HepG2 (cell line): ENCODE data around the gene SPOCD1. TPM values are rescaled to one million over a fixed set of nuclear protein-coding genes. Genes with fewer than 3 reads are reported as not detected.

Experiments used
- ARID2 ChIP-seq: sonication (generic); formaldehyde crosslinking; IDR thresholded peaks from 2 replicates; pipeline ENCODE4 v1.8.1; 2022; ENCODE audit warnings: mild to moderate bottlenecking, missing genetic modification reagents, borderline replicate concordance
- FOSL2 ChIP-seq: sonication (generic); formaldehyde crosslinking; IDR thresholded peaks from 2 replicates; pipeline ENCODE4 v1.4.0; 2020; ENCODE audit warnings: missing genetic modification reagents
- FOXK2 ChIP-seq: fragments of 450-650 bp; IDR thresholded peaks from 2 replicates; pipeline ENCODE4 v1.6.1; 2016
- GABPA ChIP-seq, 2 experiments: IDR thresholded peaks; 2 replicates each; pipeline ENCODE4 v1.6.1; 2011 to 2016; ENCODE audit warnings: low read depth in 2 of 2, low read length in 1 of 2, missing biosample characterization in 1 of 2, missing genetic modification characterization in 1 of 2
- HIVEP1 ChIP-seq: sonication (generic); formaldehyde crosslinking; IDR thresholded peaks from 2 replicates; pipeline ENCODE4 v1.4.0; 2020; ENCODE audit warnings: mild to moderate bottlenecking, missing genetic modification reagents
- JARID2 ChIP-seq: sonication (generic); formaldehyde crosslinking; IDR thresholded peaks from 2 replicates; pipeline ENCODE4 v1.8.1; 2023; ENCODE audit warnings: missing genetic modification reagents, inconsistent platforms; ENCODE audit not compliant: insufficient replicate concordance
- KDM1A ChIP-seq: IDR thresholded peaks from 2 replicates; pipeline ENCODE4 v1.6.1; 2016; ENCODE audit warnings: missing compliant biosample characterization
- MIER3 ChIP-seq: IDR thresholded peaks from 2 replicates; pipeline ENCODE4 v1.6.1; 2016; ENCODE audit warnings: missing compliant biosample characterization, borderline replicate concordance
- MLLT10 ChIP-seq: sonication (generic); formaldehyde crosslinking; IDR thresholded peaks from 2 replicates; pipeline ENCODE4 v1.4.0; 2020; ENCODE audit warnings: missing genetic modification reagents
- NONO ChIP-seq, 2 experiments: fragments of 450-650 bp in 1 of 2; sonication (generic) in 1 of 2; formaldehyde crosslinking in 1 of 2; IDR thresholded peaks in 1 of 2; conservative IDR thresholded peaks in 1 of 2; 2 replicates each; pipeline versions ENCODE4 v1.6.1 to v1.8.0; 2017 to 2022; ENCODE audit warnings: mild to moderate bottlenecking in 1 of 2, missing genetic modification reagents in 1 of 2, moderate library complexity in 1 of 2
- PAXIP1 ChIP-seq: sonication (generic); formaldehyde crosslinking; conservative IDR thresholded peaks from 2 replicates; pipeline ENCODE4 v1.4.0; 2020; ENCODE audit warnings: mild to moderate bottlenecking, missing genetic modification reagents, moderate library complexity
- PHB2 ChIP-seq: fragments of 450-650 bp; IDR thresholded peaks from 2 replicates; pipeline ENCODE4 v1.6.1; 2018; ENCODE audit not compliant: partially characterized antibody
- SP4 ChIP-seq: sonication (generic); formaldehyde crosslinking; IDR thresholded peaks from 2 replicates; pipeline ENCODE4 v1.8.1; 2023; ENCODE audit warnings: mild to moderate bottlenecking, missing genetic modification reagents
- SSRP1 ChIP-seq: IDR thresholded peaks from 2 replicates; pipeline ENCODE4 v1.6.1; 2016; ENCODE audit warnings: control low read depth
- TBX2 ChIP-seq: sonication (generic); formaldehyde crosslinking; IDR thresholded peaks from 2 replicates; pipeline ENCODE4 v1.5.0; 2020; ENCODE audit warnings: missing genetic modification reagents, mild to moderate bottlenecking, borderline replicate concordance
- YY1 ChIP-seq: IDR thresholded peaks from 2 replicates; pipeline ENCODE4 v1.6.1; 2011; ENCODE audit warnings: low read length, low read depth, moderate library complexity, mild to moderate bottlenecking; ENCODE audit not compliant: insufficient read depth, insufficient replicate concordance
- ZMYM3 ChIP-seq: sonication (generic); formaldehyde crosslinking; IDR thresholded peaks from 2 replicates; pipeline ENCODE4 v1.5.1; 2020; ENCODE audit warnings: mild to moderate bottlenecking, missing genetic modification reagents
- ZNF180 ChIP-seq: sonication (generic); formaldehyde crosslinking; IDR thresholded peaks from 2 replicates; pipeline ENCODE4 v1.4.0; 2020; ENCODE audit warnings: low read depth, missing genetic modification reagents, borderline replicate concordance
- ZNF3 ChIP-seq: IDR thresholded peaks from 2 replicates; pipeline ENCODE4 v1.7.0; 2017; ENCODE audit warnings: inconsistent platforms
- ZNF460 ChIP-seq: sonication (generic); formaldehyde crosslinking; IDR thresholded peaks from 2 replicates; pipeline ENCODE4 v1.5.1; 2020; ENCODE audit warnings: missing genetic modification reagents, mild to moderate bottlenecking, borderline replicate concordance
- ZNF556 ChIP-seq: sonication (generic); formaldehyde crosslinking; IDR thresholded peaks from 2 replicates; pipeline ENCODE4 v1.4.0; 2020; ENCODE audit warnings: mild to moderate bottlenecking, missing genetic modification reagents, borderline replicate concordance
- ZNF644 ChIP-seq: IDR thresholded peaks from 2 replicates; pipeline ENCODE4 v1.6.1; 2016; ENCODE audit warnings: low read depth
- ZNF704 ChIP-seq: sonication (generic); formaldehyde crosslinking; IDR thresholded peaks from 2 replicates; pipeline ENCODE4 v1.8.1; 2023; ENCODE audit warnings: mild to moderate bottlenecking, inconsistent platforms, moderate library complexity, missing genetic modification reagents, borderline replicate concordance
- ZNF720 ChIP-seq: sonication (generic); formaldehyde crosslinking; IDR thresholded peaks from 2 replicates; pipeline ENCODE4 v1.4.0; 2020; ENCODE audit warnings: missing genetic modification reagents
- polyA plus RNA-seq, 8 experiments: library from polyadenylated mRNA; depleted of rRNA in 3 of 8; stranded (reverse) in 7 of 8; unstranded in 1 of 8; fragments of >200 nt; fragmentation: Illumina TruSeq in 4 of 8; extraction: Trizol in 4 of 8; gene quantifications; 2 replicates each; pipeline versions ENCODE4 v1.2.1 to v1.2.3, GENCODE V29; 2011 to 2016; ENCODE audit warnings: low read depth in 4 of 8, missing spikeins in 1 of 8, mixed read lengths in 1 of 8; ENCODE audit not compliant: insufficient read depth in 1 of 8
- total RNA-seq, 5 experiments: library from RNA; depleted of rRNA; stranded (reverse); fragments of >200 nt; fragmentation: Illumina TruSeq; extraction: Trizol; gene quantifications; 2 replicates each; pipeline ENCODE4 v1.2.3, GENCODE V29; 2016; ENCODE audit warnings: low read depth in 1 of 5

SPOCD1 gene
- total and polyA plus RNA-seq, 2 of the 13 experiments (the other 11 are each of a cell fraction or from before 2014, with no cell fraction given): 0.24 to 0.29 TPM

DNA sequence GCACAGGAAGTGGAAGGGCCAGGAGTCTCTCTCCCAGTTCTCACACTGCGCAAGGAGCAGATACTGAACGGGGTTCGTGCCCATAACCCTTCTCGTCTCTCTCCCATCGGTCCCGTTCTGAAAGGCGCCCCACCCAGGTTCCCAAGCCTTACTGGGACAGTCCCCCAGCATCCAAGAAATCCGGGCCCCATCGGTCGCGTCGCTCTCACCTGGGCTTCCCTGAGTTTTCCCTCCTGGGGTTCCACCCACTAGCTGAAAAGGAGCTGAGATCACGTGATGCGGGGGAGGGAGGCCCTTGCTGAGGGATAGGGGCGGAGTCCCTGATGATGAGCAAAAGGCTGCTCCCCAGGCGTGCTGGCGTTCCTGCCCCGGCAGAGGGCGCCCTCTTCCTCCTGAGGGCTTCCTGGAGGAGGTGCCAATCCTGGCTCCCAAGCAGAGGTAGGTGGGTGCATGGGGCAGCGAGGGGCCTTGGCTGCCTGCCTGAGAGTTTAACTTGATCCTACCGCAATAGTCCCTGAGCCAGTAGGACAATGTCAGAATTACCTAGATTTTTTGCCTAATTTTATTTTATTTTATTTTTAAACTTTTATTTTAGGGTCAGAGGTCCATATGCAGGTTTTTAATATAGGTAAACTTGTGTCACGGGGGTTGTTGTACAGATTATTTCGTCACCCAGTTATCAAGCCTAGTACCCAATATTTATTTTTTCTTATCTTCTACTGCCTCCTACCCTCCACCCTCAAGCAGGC is at the start of gene SPOCD1 (continued):
- TF ChIP-seq FOSL2 (CRISPR knock-in tag) (peak; percentile 62), ARID2 (CRISPR knock-in tag) (no peak), SP4 (CRISPR knock-in tag) (peak; percentile 40; the same call in 1 of the 2 replicates), HIVEP1 (CRISPR knock-in tag) (no peak), ZNF3 (CRISPR knock-in tag) (peak; percentile 72; the same call in 1 of the 2 replicates), PAXIP1 (CRISPR knock-in tag) (0 out of 2 replicates have a peak, but pooled peaks have one; percentile 31), ZNF460 (CRISPR knock-in tag) (no peak; the same call in 1 of the 2 replicates), GABPA (IDR thresholded peaks at IDR 0.05; ENCODE audit: low read depth, low read length) (no peak), GABPA (CRISPR knock-in tag; IDR thresholded peaks at IDR 0.05; ENCODE audit: low read depth) (no peak), FOXK2 (no peak), MLLT10 (no peak), ZNF556 (CRISPR knock-in tag) (0 out of 2 replicates have a peak, but pooled peaks have one; percentile 42), ZMYM3 (CRISPR knock-in tag) (peak; percentile 98), MIER3 (no peak; the same call in none of the 2 replicates), NONO (IDR thresholded peaks at IDR 0.05) (no peak), NONO (CRISPR knock-in tag; conservative IDR thresholded peaks at IDR 0.05) (peak; percentile 66; the same call in 1 of the 2 replicates), JARID2 (no peak), YY1 (peak; percentile 39), PHB2 (no peak), SSRP1 (no peak), ZNF720 (CRISPR knock-in tag) (no peak), ZNF644 (no peak), ZNF180 (CRISPR knock-in tag) (no peak), ZNF704 (CRISPR knock-in tag) (no peak), TBX2 (CRISPR knock-in tag) (peak; percentile 54; the same call in 1 of the 2 replicates), KDM1A (CRISPR knock-in tag) (peak; percentile 98)
